Muscle of leg (tissue), 11 donors: ENCODE measurements around the gene SLC24A3. TPM values are rescaled to one million over a fixed set of nuclear protein-coding genes. Genes with fewer than 3 reads are reported as not detected.
A peak's percentile ranks its signal among the peaks of the same experiment; 100 is the strongest.
"Not testable (repeated sequence)": the region's sequence is repeated elsewhere in the genome, so short reads cannot be mapped to it uniquely, and the experiment has no call there.

Source experiments
- DNase-seq: peaks from one replicate; pipeline ENCODE4 v3.0.0; 2013
- H3K27ac ChIP-seq: one replicate; pipeline ENCODE4 v1.5.1; 2013; ENCODE audit warnings: mild to moderate bottlenecking, low read length, control low read depth
- H3K27me3 ChIP-seq: one replicate; pipeline ENCODE4 v1.6.1; 2013; ENCODE audit warnings: low read length; ENCODE audit not compliant: control insufficient read depth, insufficient read depth
- H3K36me3 ChIP-seq: one replicate; pipeline ENCODE4 v1.6.1; 2013; ENCODE audit warnings: low read length; ENCODE audit not compliant: control insufficient read depth, insufficient read depth
- H3K4me1 ChIP-seq: one replicate; pipeline ENCODE4 v1.6.1; 2013; ENCODE audit warnings: low read length; ENCODE audit not compliant: control insufficient read depth, insufficient read depth
- H3K4me3 ChIP-seq: one replicate; pipeline ENCODE4 v1.5.1; 2013; ENCODE audit warnings: low read length, control low read depth
- H3K9me3 ChIP-seq: replicated peaks from 2 replicates; pipeline ENCODE4 v1.6.1; 2013; ENCODE audit warnings: low read depth, low read length; ENCODE audit not compliant: control insufficient read depth
- WGBS: methylation state at CpG from one replicate; pipeline ENCODE4 v1.1.5; 2013; ENCODE audit warnings: missing lambda C conversion rate; ENCODE audit not compliant: insufficient coverage; 5-methylcytosine and 5-hydroxymethylcytosine counted together
- polyA plus RNA-seq, 8 donors: library from polyadenylated mRNA; unstranded; fragments of 120-200 nt; gene quantifications; one replicate each; pipeline versions ENCODE4 v1.2.1 to v1.2.3, GENCODE V29; 2013; ENCODE audit warnings: inconsistent platforms in 1 of 8, low replicate concordance in 1 of 8; ENCODE audit not compliant: insufficient read length in 8 of 8, insufficient read depth in 1 of 8
- total RNA-seq: library from RNA; stranded (reverse); fragments of 120-200 nt; gene quantifications from one replicate; pipeline ENCODE4 v1.2.4, GENCODE V29; 2013

SLC24A3 gene
- total and polyA plus RNA-seq, 9 donors, result 5.9 to 21.6 (median 17.0) TPM

GRCh38 chr20:19661717-19662636 lies 449.5 kb downstream of the SLC24A3 start:
- Histone ChIP-seq H3K4me3 (no peak overlapping the region), H3K36me3 (no peaks in the 10 kb centered on the region), H3K4me1 (peaks cover 16% of the 10 kb centered on the region), H3K9me3 (no peaks in the 10 kb centered on the region), H3K27me3 (peaks cover 2% of the 10 kb centered on the region), H3K27ac (peak overlapping the region; percentile 29)
- 46% methylated on average over 13 of the region's 19 CpGs for WGBS
- peak; percentile 87 for DNase-seq

- 55% methylated on average over 6 of the region's 9 CpGs for WGBS
- peaks cover 2% of the 10 kb centered on the region for H3K27me3 ChIP-seq
- H3K36me3 ChIP-seq, result no peaks in the 10 kb centered on the region
- H3K27ac ChIP-seq, result no peak overlapping the region
- no peak for DNase-seq
- peaks cover 16% of the 10 kb centered on the region for H3K4me1 ChIP-seq
- no peaks in the 10 kb centered on the region for H3K9me3 ChIP-seq
- H3K4me3 ChIP-seq, result no peak overlapping the region
Observed at GRCh38 chr20:19662637-19662995, 450.2 kb downstream of the SLC24A3 start.

GRCh38 chr20:19668418-19668817 lies 456.0 kb downstream of the SLC24A3 start:
- H3K4me1 ChIP-seq, result no peaks in the 10 kb centered on the region
- H3K27me3 ChIP-seq, result no peaks in the 10 kb centered on the region
- H3K9me3 ChIP-seq, result no peaks in the 10 kb centered on the region
- WGBS, result 83% methylated on average over 1 of the region's 3 CpGs
- no peak overlapping the region for H3K27ac ChIP-seq
- H3K4me3 ChIP-seq, result no peak overlapping the region
- no peaks in the 10 kb centered on the region for H3K36me3 ChIP-seq
- DNase-seq, result no peak

- WGBS, result 44% methylated on average over 1 of the region's 3 CpGs
- DNase-seq, result no peak
- no peaks in the 10 kb centered on the region for H3K9me3 ChIP-seq
- H3K4me3 ChIP-seq, result no peak overlapping the region
- no peak overlapping the region for H3K27ac ChIP-seq
- H3K36me3 ChIP-seq, result no peaks in the 10 kb centered on the region
- no peaks in the 10 kb centered on the region for H3K27me3 ChIP-seq
- no peaks in the 10 kb centered on the region for H3K4me1 ChIP-seq
Observed at GRCh38 chr20:19670829-19671228, 458.4 kb downstream of the SLC24A3 start.

- 79% methylated on average over 1 of the region's 1 CpG for WGBS
- Histone ChIP-seq H3K4me3 (no peak overlapping the region), H3K36me3 (no peaks in the 10 kb centered on the region), H3K27ac (no peak overlapping the region), H3K4me1 (no peaks in the 10 kb centered on the region), H3K27me3 (no peaks in the 10 kb centered on the region), H3K9me3 (no peaks in the 10 kb centered on the region)
- no peak for DNase-seq
Observed at GRCh38 chr20:19671374-19671773, 458.9 kb downstream of the SLC24A3 start.

GRCh38 chr20:19672498-19672897 lies 460.1 kb downstream of the SLC24A3 start:
- Histone ChIP-seq H3K4me3 (no peak overlapping the region), H3K27me3 (no peaks in the 10 kb centered on the region), H3K4me1 (no peaks in the 10 kb centered on the region), H3K27ac (no peak overlapping the region), H3K9me3 (no peaks in the 10 kb centered on the region), H3K36me3 (no peaks in the 10 kb centered on the region)
- no peak for DNase-seq
- 81% methylated on average over 4 of the region's 5 CpGs for WGBS

- Histone ChIP-seq H3K4me1 (no peaks in the 10 kb centered on the region), H3K27me3 (no peaks in the 10 kb centered on the region), H3K4me3 (no peak overlapping the region), H3K36me3 (no peaks in the 10 kb centered on the region), H3K27ac (no peak overlapping the region), H3K9me3 (no peaks in the 10 kb centered on the region)
- no peak for DNase-seq
Observed at GRCh38 chr20:19673575-19673974, 461.1 kb downstream of the SLC24A3 start.

GRCh38 chr20:19676202-19676601 lies 463.8 kb downstream of the SLC24A3 start:
- no peak overlapping the region for H3K27ac ChIP-seq
- no peaks in the 10 kb centered on the region for H3K36me3 ChIP-seq
- no peaks in the 10 kb centered on the region for H3K9me3 ChIP-seq
- 80% methylated on average over 2 of the region's 4 CpGs for WGBS
- no peak for DNase-seq
- H3K4me3 ChIP-seq, result no peak overlapping the region
- H3K27me3 ChIP-seq, result no peaks in the 10 kb centered on the region
- no peaks in the 10 kb centered on the region for H3K4me1 ChIP-seq

- H3K27me3 ChIP-seq, result no peaks in the 10 kb centered on the region
- no peak for DNase-seq
- H3K27ac ChIP-seq, result no peak overlapping the region
- H3K4me1 ChIP-seq, result no peaks in the 10 kb centered on the region
- H3K36me3 ChIP-seq, result no peaks in the 10 kb centered on the region
- H3K9me3 ChIP-seq, result no peaks in the 10 kb centered on the region
- WGBS, result 82% methylated on average over 2 of the region's 5 CpGs
- H3K4me3 ChIP-seq, result no peak overlapping the region
Observed at GRCh38 chr20:19677336-19677735, 464.9 kb downstream of the SLC24A3 start.

- WGBS, result 88% methylated on average over 12 of the region's 38 CpGs
- not testable (repeated sequence) for H3K36me3 ChIP-seq, H3K9me3 ChIP-seq, DNase-seq, H3K27me3 ChIP-seq, H3K4me1 ChIP-seq, H3K27ac ChIP-seq, H3K4me3 ChIP-seq
Observed at GRCh38 chr20:19678591-19678990, 466.1 kb downstream of the SLC24A3 start.
